HG03457 (cell line): ENCODE measurements around the gene OR8D2.
"Not testable (repeated sequence)": the region's sequence is repeated elsewhere in the genome, so short reads cannot be mapped to it uniquely, and the experiment has no call there.

Experiments
- ATAC-seq: cut with Tn5 transposase; IDR thresholded peaks from one replicate; pipeline ENCODE4 v1.9.1; 2021; ENCODE audit warnings: moderate number of reproducible peaks; ENCODE audit not compliant: unreplicated experiment

Gene OR8D2

DNA sequence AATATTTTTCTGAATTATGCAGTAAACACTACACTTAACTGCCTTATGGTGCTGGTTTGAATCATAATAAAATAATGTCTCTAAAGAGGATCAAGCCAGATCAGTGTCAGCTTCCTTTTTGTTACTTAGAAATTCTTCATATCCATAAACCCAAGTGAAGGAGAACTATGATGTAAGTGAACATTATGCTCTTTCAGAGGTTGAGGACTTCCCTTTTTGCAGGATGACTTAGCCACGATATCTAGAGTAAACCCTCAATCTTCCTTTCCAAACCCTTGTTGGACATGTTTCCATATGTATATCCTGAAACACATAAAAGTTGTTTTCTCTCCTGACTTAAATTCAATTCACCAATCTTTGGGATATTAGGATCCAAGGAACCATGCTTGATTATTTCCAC is 25.3 kb downstream of the OR8D2 start:
- no peak for ATAC-seq

DNA sequence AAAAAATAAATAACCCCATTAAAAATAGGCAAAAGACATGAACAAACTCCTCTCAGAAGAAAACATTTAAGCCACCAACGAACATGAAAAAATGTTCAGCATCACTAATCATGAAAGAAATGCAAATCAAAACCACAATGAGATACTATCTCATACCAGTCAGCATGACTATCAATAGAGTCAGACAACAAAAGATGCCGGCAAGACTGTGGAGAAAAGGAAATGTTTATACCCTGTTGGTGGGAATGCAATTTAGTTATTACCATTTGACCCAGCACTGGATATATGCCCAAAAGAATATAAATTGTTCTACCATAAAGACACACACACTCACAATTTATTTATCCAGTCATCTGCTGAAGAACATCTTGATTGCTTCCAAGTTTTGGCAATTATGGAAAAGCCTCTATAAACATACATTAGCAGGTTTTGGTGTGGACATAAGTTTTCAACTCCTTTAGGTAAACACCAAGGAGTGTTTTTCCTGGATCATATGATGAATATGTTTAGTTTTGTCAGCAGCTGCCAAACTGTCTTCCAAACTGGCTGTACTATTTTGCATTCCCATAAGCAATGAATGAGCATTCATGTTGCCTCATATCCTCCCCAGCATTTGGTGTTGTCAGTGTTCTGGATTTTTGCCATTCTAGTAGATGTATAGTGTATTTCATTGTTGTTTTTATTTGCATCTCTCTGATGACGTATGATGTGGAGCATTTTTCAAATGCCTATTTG is 34.2 kb downstream of the OR8D2 start:
- ATAC-seq = no peak

- no peak for ATAC-seq
Measured at GRCh38 chr11:124278261-124278660, 41.7 kb downstream of the OR8D2 start.

GRCh38 chr11:124277804-124278203 is 42.2 kb downstream of the OR8D2 start:
- no peak for ATAC-seq

DNA sequence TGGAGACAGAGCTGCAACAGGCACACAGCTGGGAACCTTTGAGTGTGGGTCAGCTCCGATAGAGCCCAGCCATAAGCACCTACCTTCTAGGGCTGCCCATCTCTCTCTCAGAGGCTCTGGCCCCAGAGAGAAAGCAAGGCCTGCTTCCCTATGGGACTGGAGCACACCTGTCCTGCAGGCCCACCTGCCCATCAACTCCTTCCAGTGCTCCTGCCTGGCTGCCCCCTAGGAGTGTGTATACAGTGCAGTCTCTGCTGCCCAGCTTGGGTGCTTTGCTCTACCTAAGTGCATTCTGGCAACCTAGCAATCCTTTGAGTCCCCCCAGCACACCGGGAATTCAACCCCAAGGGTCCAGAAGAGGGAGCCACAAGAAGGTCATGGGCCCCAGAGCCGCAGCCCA is 42.8 kb downstream of the OR8D2 start:
- no peak for ATAC-seq

- no peak for ATAC-seq
Measured at GRCh38 chr11:124276081-124276480, 43.9 kb downstream of the OR8D2 start.

- ATAC-seq = no peak
Measured at GRCh38 chr11:124274000-124274399, 46.0 kb downstream of the OR8D2 start.

- not testable (repeated sequence) for ATAC-seq
Measured at GRCh38 chr11:124270886-124271285, 49.1 kb downstream of the OR8D2 start.
